Neuronal stem cell (in vitro differentiated cells): ENCODE results near the gene CHN1.
A peak's percentile ranks its signal among the peaks of the same experiment; 100 is the strongest.

Experiments
- DNase-seq: peaks from one replicate; pipeline ENCODE4 v3.0.0-alpha.2; 2013; ENCODE audit warnings: low spot score
- H2AFZ ChIP-seq: one replicate; pipeline ENCODE4 v1.6.1; 2013; ENCODE audit warnings: mild to moderate bottlenecking, low read length, inconsistent platforms
- H2AK5ac ChIP-seq: 2 replicates; pipeline ENCODE4 v1.6.1; 2013; ENCODE audit warnings: low read depth, mild to moderate bottlenecking, inconsistent platforms, low read length, moderate library complexity, mixed read lengths
- H2BK120ac ChIP-seq: 2 replicates; pipeline ENCODE4 v1.6.1; 2013; ENCODE audit warnings: low read depth, mild to moderate bottlenecking, inconsistent platforms, low read length, moderate library complexity, mixed read lengths
- H2BK12ac ChIP-seq: one replicate; pipeline ENCODE4 v1.6.1; 2013; ENCODE audit warnings: low read length, inconsistent platforms
- H2BK15ac ChIP-seq: 2 replicates; pipeline ENCODE4 v1.6.1; 2013; ENCODE audit warnings: mild to moderate bottlenecking, low read length, inconsistent platforms, mixed read lengths
- H2BK5ac ChIP-seq: one replicate; pipeline ENCODE4 v1.6.1; 2013; ENCODE audit warnings: inconsistent platforms, mild to moderate bottlenecking, low read length, moderate library complexity
- H3K14ac ChIP-seq: one replicate; pipeline ENCODE4 v1.6.1; 2013; ENCODE audit warnings: low read length, inconsistent platforms
- H3K18ac ChIP-seq: 2 replicates; pipeline ENCODE4 v1.6.1; 2013; ENCODE audit warnings: low read length, inconsistent platforms
- H3K23ac ChIP-seq: 2 replicates; pipeline ENCODE4 v1.6.1; 2013; ENCODE audit warnings: low read depth, mild to moderate bottlenecking, mixed read lengths, low read length, inconsistent platforms; ENCODE audit not compliant: poor library complexity
- H3K27ac ChIP-seq: replicated peaks from 3 replicates; pipeline ENCODE4 v1.5.1; 2013; ENCODE audit warnings: low read length, inconsistent platforms
- H3K27me3 ChIP-seq, 3 experiments: 2 replicates each; pipeline ENCODE4 v1.6.1; 2013; ENCODE audit warnings: low read length in 3 of 3, mild to moderate bottlenecking in 2 of 3, inconsistent platforms in 1 of 3, low read depth in 1 of 3, mixed read lengths in 1 of 3, moderate library complexity in 1 of 3; ENCODE audit not compliant: control insufficient read depth in 3 of 3, insufficient read depth in 3 of 3
- H3K36me3 ChIP-seq, 2 donors: replicated peaks in 1 of 2; 2 replicates each; pipeline ENCODE4 v1.6.1; 2013; ENCODE audit warnings: low read length in 2 of 2; ENCODE audit not compliant: control insufficient read depth in 2 of 2, insufficient read depth in 2 of 2
- H3K4ac ChIP-seq: 2 replicates; pipeline ENCODE4 v1.6.1; 2013; ENCODE audit warnings: inconsistent platforms, mild to moderate bottlenecking, low read length, moderate library complexity
- H3K4me1 ChIP-seq, 2 donors: 1 replicate in 1 of 2; 2 replicates in 1 of 2; pipeline ENCODE4 v1.6.1; 2013; ENCODE audit warnings: low read length in 2 of 2, low read depth in 1 of 2; ENCODE audit not compliant: control insufficient read depth in 2 of 2, insufficient read depth in 1 of 2
- H3K4me2 ChIP-seq: one replicate; pipeline ENCODE4 v1.6.1; 2013; ENCODE audit warnings: mild to moderate bottlenecking, low read length, inconsistent platforms; ENCODE audit not compliant: insufficient read depth, poor library complexity, severe bottlenecking
- H3K4me3 ChIP-seq, 2 donors: 2 replicates each; pipeline ENCODE4 v1.5.1; 2013; ENCODE audit warnings: low read length in 2 of 2, mild to moderate bottlenecking in 2 of 2, inconsistent platforms in 1 of 2, moderate library complexity in 1 of 2
- H3K79me1 ChIP-seq: one replicate; pipeline ENCODE4 v1.6.1; 2013; ENCODE audit warnings: low read depth, mild to moderate bottlenecking, inconsistent platforms, low read length, moderate library complexity
- H3K9ac ChIP-seq: one replicate; pipeline ENCODE4 v1.6.1; 2013; ENCODE audit warnings: mild to moderate bottlenecking, low read depth, low read length, inconsistent platforms; ENCODE audit not compliant: poor library complexity
- H3K9me3 ChIP-seq, 2 donors: replicated peaks in 1 of 2; 2 replicates each; pipeline versions ENCODE3 to v1.6.1; 2013; ENCODE audit warnings: low read length in 2 of 2, mild to moderate bottlenecking in 2 of 2, inconsistent platforms in 1 of 2, low read depth in 1 of 2, mixed read lengths in 1 of 2, moderate library complexity in 1 of 2; ENCODE audit not compliant: control insufficient read depth in 2 of 2, insufficient read depth in 1 of 2
- H4K8ac ChIP-seq: one replicate; pipeline ENCODE4 v1.6.1; 2013; ENCODE audit warnings: low read depth, mild to moderate bottlenecking, inconsistent platforms, low read length, moderate library complexity
- H4K91ac ChIP-seq: one replicate; pipeline ENCODE4 v1.6.1; 2013; ENCODE audit warnings: low read length, low read depth, mild to moderate bottlenecking, inconsistent platforms; ENCODE audit not compliant: poor library complexity
- WGBS, 2 donors: extraction: QIAGEN DNeasy Blood & Tissue Kit; methylation state at CpG; one replicate each; pipeline ENCODE4 v1.1.7; 2013; ENCODE audit warnings: missing lambda C conversion rate in 2 of 2, mixed read lengths in 1 of 2; ENCODE audit not compliant: insufficient read length in 2 of 2, insufficient replicate concordance in 1 of 2; ENCODE audit errors: extremely low coverage in 2 of 2; 5-methylcytosine and 5-hydroxymethylcytosine counted together

The CHN1 gene

DNA sequence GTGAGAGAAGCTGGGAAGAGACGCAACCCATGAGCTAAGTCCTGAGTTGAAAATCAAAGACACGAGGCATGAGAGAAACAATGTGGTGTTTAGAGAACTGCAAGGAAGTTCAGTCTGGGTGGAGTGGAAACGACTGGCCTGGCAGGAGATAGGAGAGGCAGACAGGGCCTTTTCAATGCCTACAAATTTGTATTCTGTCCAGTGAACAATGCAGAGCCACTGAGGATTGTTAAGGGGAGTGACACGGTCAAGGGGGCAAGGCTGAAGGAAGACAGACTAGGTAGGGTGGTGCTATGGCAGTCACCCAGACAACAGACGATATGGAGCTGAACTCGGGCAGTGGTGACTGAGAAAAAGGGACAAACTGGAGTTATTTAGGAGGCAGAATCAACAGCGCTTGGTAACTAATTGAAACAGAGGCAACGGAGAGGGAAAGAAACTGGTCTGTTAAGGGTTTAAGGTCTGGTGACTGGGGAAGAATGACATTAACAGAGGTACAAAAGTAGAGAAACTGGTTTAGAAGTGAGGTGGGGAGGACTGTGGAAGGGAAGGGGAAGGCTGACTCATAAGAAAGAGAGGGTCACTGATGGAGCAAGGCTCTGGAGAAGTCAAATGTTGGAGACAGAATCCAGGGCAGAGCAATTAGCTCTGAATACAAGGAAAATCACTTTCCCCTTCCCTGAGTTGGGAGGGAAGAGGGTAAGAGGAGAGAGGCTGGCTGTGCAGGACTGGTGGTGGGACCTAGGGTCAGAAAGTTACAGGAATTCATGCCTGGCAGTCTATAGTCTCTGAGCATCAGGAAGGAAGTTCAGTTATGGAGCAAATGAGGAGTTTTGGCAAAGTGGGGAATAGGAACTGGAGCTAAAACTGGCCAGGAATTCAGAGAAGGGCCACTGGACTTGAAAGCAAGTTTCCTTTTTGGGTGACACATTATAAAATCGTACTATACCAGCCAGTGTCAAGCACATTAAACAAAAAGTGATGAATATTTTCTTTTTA lies 177.5 kb downstream of the CHN1 start:
- no peak overlapping the region for H4K91ac ChIP-seq
- peaks cover 14 to 38% of the 10 kb centered on the region in 2 donors for H3K4me1 ChIP-seq
- H3K9me3 ChIP-seq, result peaks cover 0 to 10% of the 10 kb centered on the region in 2 donors
- no peak overlapping the region for H2BK5ac ChIP-seq
- no peak overlapping the region for H2AFZ ChIP-seq
- no peak overlapping the region for H2AK5ac ChIP-seq
- no peak overlapping the region for H2BK15ac ChIP-seq
- peaks cover 7 to 41% of the 10 kb centered on the region in 2 donors for H3K36me3 ChIP-seq
- H2BK12ac ChIP-seq, result no peak overlapping the region
- H3K79me1 ChIP-seq, result no peaks in the 10 kb centered on the region
- H3K27ac ChIP-seq, result no peak overlapping the region
- H3K4me3 ChIP-seq, result peak overlapping the region in 1 of 2 donors; percentile 18
- no peak for DNase-seq
- H3K4ac ChIP-seq, result no peak overlapping the region
- H4K8ac ChIP-seq, result no peak overlapping the region
- H3K18ac ChIP-seq, result no peak overlapping the region
- H3K27me3 ChIP-seq, result no peaks in the 10 kb centered on the region
- no peak overlapping the region for H3K14ac ChIP-seq
- no peak overlapping the region for H3K23ac ChIP-seq
- no peak overlapping the region for H3K4me2 ChIP-seq
- WGBS, 2 donors, result no CpG with 5 or more reads among the region's 9 CpGs
- H2BK120ac ChIP-seq, result no peak overlapping the region
- H3K9ac ChIP-seq, result no peak overlapping the region

- H2BK15ac ChIP-seq, result no peak overlapping the region
- H3K4ac ChIP-seq, result no peak overlapping the region
- no peak overlapping the region for H4K91ac ChIP-seq
- H3K4me3 ChIP-seq, result no peak overlapping the region
- H2BK120ac ChIP-seq, result no peak overlapping the region
- H2AK5ac ChIP-seq, result no peak overlapping the region
- peaks cover 14 to 38% of the 10 kb centered on the region in 2 donors for H3K4me1 ChIP-seq
- no peak overlapping the region for H3K23ac ChIP-seq
- DNase-seq, result no peak
- H4K8ac ChIP-seq, result no peak overlapping the region
- no peak overlapping the region for H3K14ac ChIP-seq
- no peak overlapping the region for H2AFZ ChIP-seq
- H2BK5ac ChIP-seq, result no peak overlapping the region
- no peaks in the 10 kb centered on the region for H3K27me3 ChIP-seq
- no peak overlapping the region for H3K4me2 ChIP-seq
- H2BK12ac ChIP-seq, result no peak overlapping the region
- H3K27ac ChIP-seq, result no peak overlapping the region
- H3K9me3 ChIP-seq, result peaks cover 3 to 23% of the 10 kb centered on the region in 2 donors
- H3K9ac ChIP-seq, result no peak overlapping the region
- WGBS, 2 donors, result no CpG with 5 or more reads among the region's 2 CpGs
- H3K36me3 ChIP-seq, result peaks cover 13 to 53% of the 10 kb centered on the region in 2 donors
- no peak overlapping the region for H3K18ac ChIP-seq
- H3K79me1 ChIP-seq, result no peaks in the 10 kb centered on the region
Measured at GRCh38 chr2:174826051-174826450, 179.1 kb downstream of the CHN1 start.

GRCh38 chr2:174824068-174824467 lies 181.1 kb downstream of the CHN1 start:
- H3K9me3 ChIP-seq, result peaks cover 7 to 31% of the 10 kb centered on the region in 2 donors
- H3K36me3 ChIP-seq, result peaks cover 15 to 50% of the 10 kb centered on the region in 2 donors
- H2BK15ac ChIP-seq, result no peak overlapping the region
- H3K14ac ChIP-seq, result no peak overlapping the region
- no peak overlapping the region for H3K4ac ChIP-seq
- no peak overlapping the region for H3K9ac ChIP-seq
- no peak overlapping the region for H3K4me2 ChIP-seq
- H4K8ac ChIP-seq, result no peak overlapping the region
- no peak overlapping the region for H2BK120ac ChIP-seq
- H2AK5ac ChIP-seq, result no peak overlapping the region
- no peak overlapping the region for H3K18ac ChIP-seq
- H2AFZ ChIP-seq, result no peak overlapping the region
- H2BK5ac ChIP-seq, result no peak overlapping the region
- H3K4me3 ChIP-seq, result no peak overlapping the region
- no peak overlapping the region for H2BK12ac ChIP-seq
- no peak overlapping the region for H3K27ac ChIP-seq
- peaks cover 12 to 31% of the 10 kb centered on the region in 2 donors for H3K4me1 ChIP-seq
- no peak overlapping the region for H4K91ac ChIP-seq
- H3K23ac ChIP-seq, result no peak overlapping the region
- no peaks in the 10 kb centered on the region for H3K27me3 ChIP-seq
- H3K79me1 ChIP-seq, result peaks cover 3% of the 10 kb centered on the region
- no peak for DNase-seq

DNA sequence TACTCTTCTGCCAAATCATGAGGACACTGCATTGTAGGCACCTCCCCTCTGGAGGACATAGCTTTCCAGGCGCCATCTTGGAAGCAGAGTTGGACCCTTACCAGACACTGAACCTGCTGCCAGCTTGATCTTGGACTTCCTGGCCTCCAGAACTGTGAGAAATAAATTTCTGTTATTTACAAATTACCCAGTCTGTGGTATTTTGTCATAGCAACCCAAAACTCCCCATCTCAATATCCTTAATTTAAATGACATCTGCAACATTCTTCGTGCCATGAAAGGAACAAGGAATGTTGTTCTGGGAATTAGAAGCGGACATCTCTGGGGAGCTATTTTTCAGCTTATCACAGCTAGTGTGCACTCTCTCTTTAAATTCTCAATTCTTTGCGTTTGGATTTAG lies 183.6 kb downstream of the CHN1 start:
- Histone ChIP-seq H3K9ac (no peak overlapping the region), H3K27ac (no peak overlapping the region)
- WGBS, 2 donors, result no CpG with 5 or more reads among the region's 4 CpGs

More for the DNA sequence above, 183.6 kb downstream of the CHN1 start:
- Histone ChIP-seq H4K8ac (no peak overlapping the region), H3K4ac (no peak overlapping the region), H2AK5ac (no peak overlapping the region), H2BK120ac (no peak overlapping the region), H3K79me1 (peaks cover 3% of the 10 kb centered on the region), H2AFZ (no peak overlapping the region), H2BK5ac (no peak overlapping the region), H3K36me3 (peaks cover 15 to 71% of the 10 kb centered on the region in 2 donors), H3K9me3 (peaks cover 7 to 31% of the 10 kb centered on the region in 2 donors), H3K14ac (no peak overlapping the region), H2BK12ac (no peak overlapping the region), H3K4me3 (no peak overlapping the region), H3K23ac (no peak overlapping the region), H3K4me1 (peaks cover 3 to 10% of the 10 kb centered on the region in 2 donors), H4K91ac (no peak overlapping the region), H3K27me3 (no peaks in the 10 kb centered on the region), H3K4me2 (no peak overlapping the region), H3K18ac (no peak overlapping the region), H2BK15ac (no peak overlapping the region)
- DNase-seq, result no peak
